CD8-positive, alpha-beta memory T cell (primary cell): ENCODE measurements around the gene ITGA3. TPM values are rescaled to one million over a fixed set of nuclear protein-coding genes. Genes with fewer than 3 reads are reported as not detected.

ENCODE experiments used
- CTCF ChIA-PET: fragments of 350-600 bp; sonication (Branson Sonifier 250); formaldehyde crosslinking; loops from one replicate; lab custom pipeline; 2021; ENCODE audit warnings: antibody characterized with exemption; lab: Charles Lee
- POLR2A ChIA-PET: fragments of 350-600 bp; sonication (Branson Sonifier 250); formaldehyde crosslinking; loops from one replicate; lab custom pipeline; 2021; ENCODE audit warnings: antibody characterized with exemption; lab: Charles Lee
- DNase-seq, 5 donors: peaks; one replicate each; pipeline versions ENCODE4 v3.0.0 to v3.0.0-alpha.2; 2020 to 2022; ENCODE audit warnings: mixed read lengths in 1 of 5
- H3K27ac ChIP-seq: one replicate; pipeline ENCODE4 v1.7.0; 2013; ENCODE audit warnings: low read depth, mild to moderate bottlenecking, low read length, moderate library complexity
- H3K27me3 ChIP-seq: 2 replicates; pipeline ENCODE4 v1.7.0; 2013; ENCODE audit warnings: low read length, mild to moderate bottlenecking; ENCODE audit not compliant: insufficient read depth, poor library complexity, severe bottlenecking
- H3K36me3 ChIP-seq: 2 replicates; pipeline ENCODE4 v1.7.0; 2013; ENCODE audit warnings: mild to moderate bottlenecking, low read length, moderate library complexity; ENCODE audit not compliant: insufficient read depth
- H3K4me1 ChIP-seq: 2 replicates; pipeline ENCODE4 v1.7.0; 2013; ENCODE audit warnings: mild to moderate bottlenecking, low read length, moderate library complexity; ENCODE audit not compliant: insufficient read depth
- H3K4me3 ChIP-seq: 2 replicates; pipeline ENCODE4 v1.7.0; 2013; ENCODE audit warnings: mild to moderate bottlenecking, low read length
- H3K9me3 ChIP-seq: 2 replicates; pipeline ENCODE4 v1.7.0; 2013; ENCODE audit warnings: mild to moderate bottlenecking, low read length
- H3K27ac Mint-ChIP-seq, 8 donors: one replicate each; pipeline ENCODE4 v1.8.0; 2020 to 2021; ENCODE audit warnings: mixed read lengths in 8 of 8, mild to moderate bottlenecking in 6 of 8, inconsistent platforms in 3 of 8, moderate library complexity in 3 of 8
- H3K27me3 Mint-ChIP-seq, 2 donors: one replicate each; pipeline ENCODE4 v1.8.0; 2020 to 2021; ENCODE audit warnings: mixed read lengths in 2 of 2, mild to moderate bottlenecking in 1 of 2, moderate library complexity in 1 of 2
- H3K36me3 Mint-ChIP-seq, 3 donors: one replicate each; pipeline ENCODE4 v1.8.0; 2020 to 2021; ENCODE audit warnings: mixed read lengths in 3 of 3, inconsistent platforms in 1 of 3, mild to moderate bottlenecking in 1 of 3
- H3K4me1 Mint-ChIP-seq, 3 donors: one replicate each; pipeline ENCODE4 v1.8.0; 2020 to 2021; ENCODE audit warnings: mixed read lengths in 3 of 3, inconsistent platforms in 1 of 3, mild to moderate bottlenecking in 1 of 3
- H3K4me3 Mint-ChIP-seq, 7 donors: one replicate each; pipeline ENCODE4 v1.8.0; 2020 to 2021; ENCODE audit warnings: mixed read lengths in 7 of 7, mild to moderate bottlenecking in 6 of 7, moderate library complexity in 4 of 7, inconsistent platforms in 2 of 7
- H3K9me3 Mint-ChIP-seq, 5 donors: one replicate each; pipeline ENCODE4 v1.8.0; 2020 to 2022; ENCODE audit warnings: mixed read lengths in 5 of 5, mild to moderate bottlenecking in 3 of 5, moderate library complexity in 2 of 5, inconsistent platforms in 1 of 5
- polyA plus RNA-seq: library from polyadenylated mRNA; unstranded; fragments of 300-500 nt; fragmentation: Illumina TruSeq; gene quantifications from one replicate; pipeline ENCODE4 v1.2.3, GENCODE V29; 2021
- total RNA-seq, 2 experiments: library from RNA; stranded (reverse); gene quantifications; one replicate each; pipeline ENCODE4 v1.2.3, GENCODE V29; 2021

The ITGA3 gene
- total RNA-seq (10 to 100 TPM; 11.8 to 12.5 TPM), polyA plus RNA-seq (2.7 TPM)

DNA sequence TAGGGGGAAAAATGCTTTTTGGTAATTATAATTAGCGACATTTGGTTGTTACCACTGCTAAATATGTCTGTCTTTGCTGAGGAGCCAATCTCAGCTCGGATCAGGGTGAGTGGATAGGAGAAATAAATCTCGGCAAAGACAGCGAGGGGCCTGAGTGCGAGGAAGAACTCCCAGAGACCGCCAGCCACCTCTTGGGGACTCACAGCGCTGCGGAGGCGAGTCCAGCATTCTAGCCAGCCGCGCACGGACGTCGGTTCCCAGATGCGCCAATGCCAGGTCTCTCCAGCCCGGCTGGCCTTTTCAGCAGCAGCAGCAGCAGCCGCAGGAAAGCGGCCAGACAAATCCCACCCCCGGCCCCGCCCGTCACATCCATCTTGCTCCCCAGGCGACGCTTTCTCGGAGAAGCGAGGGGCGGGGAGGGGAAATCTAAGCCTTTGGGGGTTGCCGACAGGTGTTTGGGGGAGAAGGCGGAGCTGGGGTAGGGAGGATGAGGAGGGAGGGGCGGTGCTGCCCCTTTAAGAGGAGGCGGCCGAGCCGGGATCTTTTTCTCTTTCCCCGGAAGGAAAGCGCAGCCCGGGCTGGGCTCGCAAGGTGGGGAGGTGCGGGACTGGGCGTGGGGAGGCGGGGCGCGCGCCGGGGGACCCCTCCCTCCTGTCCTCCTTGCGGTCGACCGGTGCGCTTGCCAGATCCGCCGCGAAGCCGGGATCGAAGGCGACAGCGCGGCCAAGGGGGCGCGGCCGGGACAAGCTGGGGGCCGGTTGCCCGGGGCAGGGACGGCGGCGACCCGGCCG lies at the start of gene ITGA3:
TSS of gene ITGA3 (plus strand) at position 685 of the 791 bp plus-strand sequence. CDS start 330 bp downstream, outside the sequence.
- peaks cover 10% of the 10 kb centered on the region for H3K4me1 ChIP-seq
- H3K4me3 Mint-ChIP-seq = peak within 1 kb of the TSS; percentile 87 to 97 (median 90)
- H3K4me1 Mint-ChIP-seq = peaks cover 21 to 38% (median 25%) of the 10 kb centered on the region in 3 donors
- no peaks in the 10 kb centered on the region for H3K9me3 Mint-ChIP-seq
- H3K27ac ChIP-seq = no peak within 1 kb of the TSS
- H3K4me3 ChIP-seq = peak within 1 kb of the TSS; percentile 72
- DNase-seq = peak; percentile 40 to 73 (median 49)
- no peaks in the 10 kb centered on the region for H3K27me3 Mint-ChIP-seq
- no peaks in the 10 kb centered on the region for H3K36me3 ChIP-seq
- H3K27ac Mint-ChIP-seq = peak within 1 kb of the TSS; percentile 57 to 91 (median 84)
- ChIA-PET POLR2A (interaction anchor here (0.6 to 0.8 kb wide), 3 partner anchors 24 to 340 kb away, joined by 3 read pairs; no protein-coding TSS in a partner anchor), CTCF (interaction anchor here (0.9 to 6.0 kb wide), 8 partner anchors 9 to 145 kb away, joined by 3 to 27 read pairs (median 6); no protein-coding TSS in a partner anchor)
- H3K36me3 Mint-ChIP-seq = peaks cover 0 to 11% (median 2%) of the 10 kb centered on the region in 3 donors
- H3K9me3 ChIP-seq = no peaks in the 10 kb centered on the region
- H3K27me3 ChIP-seq = no peaks in the 10 kb centered on the region

DNA sequence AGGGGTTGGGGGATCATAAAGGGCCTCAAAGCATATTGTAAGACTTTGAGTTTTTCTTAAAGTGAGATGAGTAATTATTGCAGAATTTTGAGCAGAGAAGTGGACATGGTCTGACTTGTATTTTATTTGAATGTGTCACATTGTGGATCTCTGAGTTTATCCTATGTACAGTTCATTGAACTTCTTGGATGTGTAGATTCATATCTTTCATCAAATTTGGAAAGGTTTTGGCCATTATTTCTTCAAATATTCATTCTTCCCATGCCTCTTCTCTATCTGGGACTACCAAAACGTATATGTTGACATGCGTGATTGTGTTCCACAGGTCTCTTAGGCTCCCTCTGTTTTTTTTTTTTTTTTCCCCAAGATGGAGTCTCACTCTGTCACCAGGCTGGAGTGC lies 46.6 kb upstream of the ITGA3 start:
- Mint-ChIP-seq H3K27ac (peak overlapping the region in 1 of 8 donors; percentile 38), H3K27me3 (peaks cover 32 to 54% of the 10 kb centered on the region in 2 donors), H3K36me3 (peaks cover 0 to 17% (median 2%) of the 10 kb centered on the region in 3 donors), H3K4me1 (no peaks in the 10 kb centered on the region), H3K9me3 (peaks cover 13 to 45% (median 39%) of the 10 kb centered on the region in 5 donors), H3K4me3 (no peak overlapping the region)
- Histone ChIP-seq H3K4me1 (no peaks in the 10 kb centered on the region), H3K4me3 (no peak overlapping the region), H3K27me3 (peaks cover 3% of the 10 kb centered on the region), H3K27ac (no peak overlapping the region), H3K9me3 (no peaks in the 10 kb centered on the region), H3K36me3 (no peaks in the 10 kb centered on the region)
- DNase-seq = no peak
- POLR2A ChIA-PET = no interaction called here
- CTCF ChIA-PET = no interaction called here

DNA sequence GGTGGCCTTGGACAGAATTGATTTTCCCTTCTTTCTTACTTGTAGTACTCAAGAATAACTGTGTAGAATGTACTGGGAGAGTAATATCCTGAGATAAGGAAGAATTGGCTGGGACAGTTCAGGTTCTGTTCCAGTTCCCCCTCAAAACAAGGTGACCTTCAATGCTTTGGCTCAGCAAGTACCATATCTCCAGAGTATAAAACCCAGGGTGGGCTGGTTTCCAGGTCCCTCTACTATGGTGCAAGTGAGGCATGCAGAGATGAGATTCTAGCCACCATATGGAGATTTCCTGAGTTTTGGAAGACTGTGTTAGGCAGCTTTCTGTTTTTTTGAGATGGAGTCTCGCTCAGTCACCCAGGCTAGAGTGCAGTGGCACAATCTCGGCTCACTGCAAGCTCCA lies 42.8 kb upstream of the ITGA3 start:
- no peak overlapping the region for H3K27ac ChIP-seq
- H3K27me3 ChIP-seq = no peaks in the 10 kb centered on the region
- peaks cover 13 to 57% (median 48%) of the 10 kb centered on the region in 5 donors for H3K9me3 Mint-ChIP-seq
- H3K4me3 ChIP-seq = no peak overlapping the region
- peaks cover 32 to 59% of the 10 kb centered on the region in 2 donors for H3K27me3 Mint-ChIP-seq
- no peaks in the 10 kb centered on the region for H3K4me1 ChIP-seq
- no peaks in the 10 kb centered on the region for H3K4me1 Mint-ChIP-seq
- ChIA-PET POLR2A (no interaction called here), CTCF (no interaction called here)
- H3K36me3 Mint-ChIP-seq = peaks cover 0 to 25% (median 2%) of the 10 kb centered on the region in 3 donors
- H3K9me3 ChIP-seq = no peaks in the 10 kb centered on the region
- H3K27ac Mint-ChIP-seq = no peak overlapping the region
- DNase-seq = no peak
- no peaks in the 10 kb centered on the region for H3K36me3 ChIP-seq
- H3K4me3 Mint-ChIP-seq = no peak overlapping the region

DNA sequence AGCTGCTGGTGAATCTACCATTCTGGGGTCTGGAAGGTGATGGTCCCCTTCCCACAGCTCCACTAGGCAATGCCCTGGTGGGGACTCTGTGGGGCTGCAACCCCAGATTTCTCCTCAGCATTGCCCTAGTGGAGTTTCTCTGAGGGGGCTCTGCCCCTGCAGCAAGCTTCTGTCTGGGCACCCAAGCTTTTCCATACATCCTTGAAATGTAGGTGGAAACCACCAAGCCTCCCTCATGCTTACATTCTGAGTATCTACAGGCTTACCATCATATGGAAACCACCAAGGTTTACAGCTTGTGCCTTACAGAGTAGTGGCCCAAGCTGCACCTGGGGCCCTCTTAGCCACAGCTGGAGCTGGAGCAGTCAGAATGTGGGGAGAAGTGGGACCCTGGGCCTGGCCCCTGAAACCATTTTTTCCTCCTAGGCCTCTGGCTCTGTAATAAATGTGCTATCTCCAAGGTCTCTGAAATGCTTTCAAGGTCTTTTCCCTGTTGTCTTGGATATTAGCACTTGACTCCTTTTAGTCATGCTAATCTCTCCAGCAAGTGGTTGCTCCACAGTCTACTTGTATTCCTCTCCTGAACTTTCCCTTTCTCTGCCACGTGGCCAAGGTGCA lies 41.3 kb upstream of the ITGA3 start:
- Histone ChIP-seq H3K27ac (no peak overlapping the region), H3K9me3 (no peaks in the 10 kb centered on the region), H3K36me3 (no peaks in the 10 kb centered on the region), H3K4me3 (no peak overlapping the region), H3K27me3 (no peaks in the 10 kb centered on the region), H3K4me1 (no peaks in the 10 kb centered on the region)
- Mint-ChIP-seq H3K4me3 (no peak overlapping the region), H3K27ac (no peak overlapping the region), H3K36me3 (peaks cover 0 to 25% (median 2%) of the 10 kb centered on the region in 3 donors), H3K27me3 (peaks cover 26 to 57% of the 10 kb centered on the region in 2 donors), H3K4me1 (no peaks in the 10 kb centered on the region), H3K9me3 (peaks cover 13 to 48% (median 43%) of the 10 kb centered on the region in 5 donors)
- no peak for DNase-seq
- CTCF ChIA-PET = interaction anchor here (0.8 to 1.3 kb wide), 4 partner anchors 8 to 79 kb away, joined by 3 read pairs; no protein-coding TSS in a partner anchor
- POLR2A ChIA-PET = no interaction called here

DNA sequence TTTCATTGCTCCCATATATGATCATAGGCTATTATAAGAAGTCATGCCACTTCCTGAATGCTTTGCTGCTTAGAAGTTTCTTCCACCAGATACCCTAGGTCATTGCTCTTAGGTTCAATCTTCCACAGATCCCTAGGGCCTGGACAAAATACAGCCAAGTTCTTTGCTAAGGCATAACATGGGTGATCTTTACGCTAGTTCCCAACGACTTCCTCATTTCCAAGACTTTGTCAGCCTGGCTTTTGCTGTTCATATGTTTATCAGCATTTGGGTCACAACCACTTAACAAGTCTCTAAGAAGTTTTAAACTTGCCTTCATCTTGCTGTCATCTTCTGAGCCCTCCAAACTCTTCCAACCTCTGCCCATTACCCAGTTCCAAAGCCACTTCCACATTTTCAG lies 40.8 kb upstream of the ITGA3 start:
- H3K4me3 ChIP-seq = no peak overlapping the region
- H3K9me3 ChIP-seq = no peaks in the 10 kb centered on the region
- Mint-ChIP-seq H3K36me3 (peaks cover 0 to 25% (median 2%) of the 10 kb centered on the region in 3 donors), H3K4me3 (peak overlapping the region in 1 of 7 donors; percentile 19), H3K27ac (no peak overlapping the region), H3K4me1 (no peaks in the 10 kb centered on the region), H3K9me3 (peaks cover 13 to 42% (median 39%) of the 10 kb centered on the region in 5 donors), H3K27me3 (peaks cover 23 to 55% of the 10 kb centered on the region in 2 donors)
- no peaks in the 10 kb centered on the region for H3K36me3 ChIP-seq
- no peak overlapping the region for H3K27ac ChIP-seq
- POLR2A ChIA-PET = no interaction called here
- no peak for DNase-seq
- CTCF ChIA-PET = interaction anchor here (1.0 kb wide), 1 partner anchor 79 kb away, joined by 3 read pairs; no protein-coding TSS in a partner anchor
- H3K4me1 ChIP-seq = no peaks in the 10 kb centered on the region
- no peaks in the 10 kb centered on the region for H3K27me3 ChIP-seq

DNA sequence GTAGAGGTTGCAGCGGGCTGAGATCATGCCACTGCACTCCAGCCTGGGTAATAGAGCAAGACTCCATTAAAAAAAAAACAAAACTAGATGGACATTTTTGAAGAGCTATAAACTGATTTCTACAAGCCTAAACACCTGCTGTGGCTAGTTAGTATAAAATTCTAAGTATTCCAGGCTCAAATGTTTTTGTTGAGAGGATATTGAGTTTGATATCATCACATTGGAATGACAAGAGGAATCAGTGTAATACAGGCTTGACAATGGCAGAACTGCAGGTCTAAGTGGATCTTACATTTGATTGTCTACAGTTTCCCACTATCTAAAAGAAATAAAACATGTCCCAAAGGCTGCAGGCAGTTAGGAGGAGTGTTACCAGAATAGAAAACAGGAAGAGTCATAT lies 37.0 kb upstream of the ITGA3 start:
- CTCF ChIA-PET = interaction anchor here (1.4 kb wide), 1 partner anchor 75 kb away, joined by 3 read pairs; no protein-coding TSS in a partner anchor
- no peaks in the 10 kb centered on the region for H3K36me3 ChIP-seq

DNA sequence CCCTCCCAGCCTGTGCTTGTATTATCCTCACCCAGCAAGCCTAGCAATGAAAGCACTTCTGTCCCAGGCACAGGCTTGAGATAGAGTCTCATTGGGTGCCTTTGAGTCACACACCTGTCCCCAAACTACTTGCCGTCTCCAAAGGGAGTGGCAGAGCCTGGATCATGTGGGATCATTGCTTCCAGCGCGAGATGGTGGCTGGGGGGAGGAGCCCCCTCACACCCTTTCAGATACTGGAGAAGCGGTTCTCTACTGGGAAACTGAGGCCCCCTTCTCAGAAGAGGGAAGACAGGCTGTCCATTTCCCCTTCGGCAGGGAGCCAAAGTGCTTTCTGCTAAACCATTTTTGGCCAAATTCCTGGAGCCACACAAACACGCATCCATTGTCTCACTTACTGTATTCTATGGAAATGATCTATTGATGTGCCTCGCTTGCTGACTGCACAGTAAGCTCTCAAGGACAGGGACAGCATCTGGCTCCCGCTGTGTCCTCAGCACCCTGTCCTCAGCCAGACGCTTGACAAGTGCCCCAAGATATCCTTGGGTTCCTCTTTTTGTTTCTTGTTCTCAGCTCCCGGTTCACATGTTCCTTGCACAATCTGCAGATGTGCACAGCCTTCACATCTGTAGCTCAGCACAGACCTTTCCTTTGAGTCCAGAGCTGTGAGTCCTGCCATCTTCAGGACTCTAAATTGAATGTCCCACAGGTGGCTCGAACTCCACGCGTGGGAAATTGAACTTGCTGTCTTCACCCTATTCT lies 34.9 kb upstream of the ITGA3 start:
- Mint-ChIP-seq H3K27me3 (peaks cover 13 to 26% of the 10 kb centered on the region in 2 donors), H3K4me3 (no peak overlapping the region), H3K27ac (no peak overlapping the region), H3K4me1 (no peaks in the 10 kb centered on the region), H3K36me3 (no peaks in the 10 kb centered on the region), H3K9me3 (no peaks in the 10 kb centered on the region)
- Histone ChIP-seq H3K4me3 (no peak overlapping the region), H3K4me1 (no peaks in the 10 kb centered on the region), H3K36me3 (no peaks in the 10 kb centered on the region), H3K9me3 (peaks cover 11% of the 10 kb centered on the region), H3K27me3 (no peaks in the 10 kb centered on the region), H3K27ac (no peak overlapping the region)
- POLR2A ChIA-PET = no interaction called here
- no peak for DNase-seq
- CTCF ChIA-PET = interaction anchor here (2.3 kb wide), 1 partner anchor 73 kb away, joined by 8 read pairs; no protein-coding TSS in a partner anchor

More for the DNA sequence above, 37.0 kb upstream of the ITGA3 start:
- peaks cover 0 to 10% (median 1%) of the 10 kb centered on the region in 3 donors for H3K36me3 Mint-ChIP-seq
- no peaks in the 10 kb centered on the region for H3K4me1 Mint-ChIP-seq
- Histone ChIP-seq H3K9me3 (peaks cover 3% of the 10 kb centered on the region), H3K4me1 (no peaks in the 10 kb centered on the region), H3K4me3 (no peak overlapping the region), H3K27me3 (no peaks in the 10 kb centered on the region), H3K27ac (no peak overlapping the region)
- POLR2A ChIA-PET = interaction anchor here (0.6 kb wide), 1 partner anchor 698 kb away, joined by 6 read pairs; no protein-coding TSS in a partner anchor
- DNase-seq = no peak
- H3K27ac Mint-ChIP-seq = no peak overlapping the region
- no peak overlapping the region for H3K4me3 Mint-ChIP-seq
- peaks cover 0 to 15% (median 13%) of the 10 kb centered on the region in 5 donors for H3K9me3 Mint-ChIP-seq
- H3K27me3 Mint-ChIP-seq = peaks cover 16 to 40% of the 10 kb centered on the region in 2 donors
